Measurements from ENCODE around the gene NRL.

GRCh38 chr14:24060984-24061913 lies 53.5 kb downstream of the NRL start:
- TF ChIP-seq CTCF (IDR thresholded peaks at IDR 0.05): no peak
- TF ChIP-seq POLR2A (IDR thresholded peaks at IDR 0.05; ENCODE audit: low read depth): no peak

Data from esophagus muscularis mucosa (tissue), 3 donors.